WTC11 (cell line): ENCODE data around the gene IL1RAP.

ENCODE experiments used
- CBFB ChIP-seq: sonication (generic); formaldehyde crosslinking; IDR thresholded peaks from 2 replicates; pipeline ENCODE4 v1.8.1; 2022; ENCODE audit warnings: mild to moderate bottlenecking, low read depth, missing genetic modification reagents
- CREB1 ChIP-seq: sonication (generic); formaldehyde crosslinking; IDR thresholded peaks from 2 replicates; pipeline ENCODE4 v1.8.0; 2023; ENCODE audit warnings: mild to moderate bottlenecking, missing genetic modification reagents
- CTCF ChIP-seq: fragments of 200-600 bp; IDR thresholded peaks from 2 replicates; pipeline ENCODE4 v1.8.0; 2022; ENCODE audit warnings: antibody characterized with exemption
- MAX ChIP-seq: sonication (generic); formaldehyde crosslinking; IDR thresholded peaks from 2 replicates; pipeline ENCODE4 v1.8.0; 2022; ENCODE audit warnings: mild to moderate bottlenecking, missing genetic modification reagents
- NR2C2 ChIP-seq: sonication (generic); formaldehyde crosslinking; IDR thresholded peaks from 2 replicates; pipeline ENCODE4 v1.8.0; 2022; ENCODE audit warnings: mild to moderate bottlenecking, missing genetic modification reagents
- ZNF263 ChIP-seq: sonication (generic); formaldehyde crosslinking; IDR thresholded peaks from 2 replicates; pipeline ENCODE4 v1.8.1; 2022; ENCODE audit warnings: low read depth, mild to moderate bottlenecking, moderate library complexity, missing genetic modification reagents

- TF ChIP-seq ZNF263 (CRISPR knock-in tag): no peak
- no peak for TF ChIP-seq CTCF
- no peak for TF ChIP-seq NR2C2 (CRISPR knock-in tag)
- TF ChIP-seq MAX (CRISPR knock-in tag): no peak
- TF ChIP-seq CREB1 (CRISPR knock-in tag): no peak
- TF ChIP-seq CBFB (CRISPR knock-in tag): no peak
Observed at GRCh38 chr3:190607021-190607420, 93.1 kb downstream of the IL1RAP start.
